Common myeloid progenitor, CD34-positive (primary cell): ENCODE measurements around the gene ADPRS.
A peak's percentile ranks its signal among the peaks of the same experiment; 100 is the strongest.

ENCODE experiments used
- CTCF ChIA-PET: fragments of 350-600 bp; sonication (Branson Sonifier 250); formaldehyde crosslinking; loops from one replicate; lab custom pipeline; 2021; ENCODE audit warnings: antibody characterized with exemption; lab: Charles Lee
- POLR2A ChIA-PET: fragments of 350-600 bp; sonication (Branson Sonifier 250); formaldehyde crosslinking; loops from one replicate; lab custom pipeline; 2021; ENCODE audit warnings: antibody characterized with exemption; lab: Charles Lee
- DNase-seq, 3 donors: peaks; one replicate each; pipeline versions ENCODE4 v3.0.0 to v3.0.0-alpha.2; 2013
- H3K27ac ChIP-seq, 2 experiments: 1 replicate in 1 of 2; 2 replicates in 1 of 2; pipeline ENCODE4 v1.7.0; 2013; ENCODE audit warnings: inconsistent platforms in 2 of 2, low read length in 2 of 2, mild to moderate bottlenecking in 2 of 2, low read depth in 1 of 2, moderate library complexity in 1 of 2; ENCODE audit not compliant: severe bottlenecking in 2 of 2, insufficient read depth in 1 of 2, poor library complexity in 1 of 2
- H3K27me3 ChIP-seq, 5 experiments: replicated peaks in 2 of 5; 1 replicate in 3 of 5; 2 replicates in 2 of 5; pipeline versions ENCODE4 v1.6.1 to v1.7.0; 2013; ENCODE audit warnings: low read length in 4 of 5, mild to moderate bottlenecking in 2 of 5, moderate library complexity in 2 of 5, inconsistent platforms in 1 of 5; ENCODE audit not compliant: insufficient read depth in 5 of 5, control insufficient read depth in 4 of 5
- H3K36me3 ChIP-seq, 4 experiments: 1 replicate in 2 of 4; 2 replicates in 2 of 4; pipeline versions ENCODE4 v1.6.1 to v1.7.0; 2013; ENCODE audit warnings: low read length in 3 of 4, control low read depth in 1 of 4, mild to moderate bottlenecking in 1 of 4; ENCODE audit not compliant: control insufficient read depth in 4 of 4, insufficient read depth in 4 of 4
- H3K4me1 ChIP-seq, 4 experiments: 1 replicate in 3 of 4; 2 replicates in 1 of 4; pipeline versions ENCODE4 v1.6.1 to v1.7.1; 2013; ENCODE audit warnings: low read length in 3 of 4, mild to moderate bottlenecking in 3 of 4, control low read depth in 1 of 4, inconsistent platforms in 1 of 4, moderate library complexity in 1 of 4; ENCODE audit not compliant: control insufficient read depth in 4 of 4, insufficient read depth in 4 of 4; ENCODE audit errors: control extremely low read depth in 1 of 4
- H3K4me3 ChIP-seq, 7 experiments: 1 replicate in 4 of 7; 2 replicates in 3 of 7; pipeline versions ENCODE4 v1.5.1 to v1.7.0; 2013; ENCODE audit warnings: mild to moderate bottlenecking in 7 of 7, low read length in 6 of 7, moderate library complexity in 6 of 7, inconsistent platforms in 2 of 7, low read depth in 2 of 7, control low read depth in 1 of 7; ENCODE audit not compliant: insufficient read depth in 4 of 7, control insufficient read depth in 1 of 7; ENCODE audit errors: extremely low read depth in 1 of 7
- H3K9me3 ChIP-seq, 5 experiments: 1 replicate in 4 of 5; 2 replicates in 1 of 5; pipeline versions ENCODE4 v1.6.1 to v1.7.1; 2013; ENCODE audit warnings: low read length in 4 of 5, mild to moderate bottlenecking in 2 of 5, inconsistent platforms in 1 of 5, low read depth in 1 of 5, moderate library complexity in 1 of 5; ENCODE audit not compliant: control insufficient read depth in 4 of 5, insufficient read depth in 2 of 5; ENCODE audit errors: control extremely low read depth in 1 of 5
- WGBS: methylation state at CpG from one replicate; pipeline ENCODE4 v1.1.5; 2013; ENCODE audit not compliant: insufficient coverage; 5-methylcytosine and 5-hydroxymethylcytosine counted together

ADPRS gene

DNA sequence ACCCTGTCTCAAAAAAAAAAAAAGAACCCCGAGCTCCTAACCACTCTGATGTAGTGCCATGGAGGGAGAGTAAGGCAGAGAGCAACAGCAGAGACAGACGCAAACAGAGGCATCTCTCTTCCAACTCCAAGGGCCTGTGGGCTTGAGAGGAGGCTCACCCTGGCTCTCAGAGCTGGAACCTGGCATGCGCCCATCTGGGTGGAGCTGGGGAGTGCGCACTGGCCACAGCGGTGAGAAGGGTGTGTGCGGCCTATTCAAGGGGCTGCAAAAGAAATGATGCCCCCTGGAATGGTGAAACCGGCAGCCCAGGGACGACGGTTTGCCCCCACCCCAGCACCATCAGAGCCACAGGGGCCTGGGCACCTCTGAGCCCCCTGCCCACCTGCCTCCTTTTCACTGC, 18.7 kb downstream of the ADPRS start:
- POLR2A ChIA-PET, result no interaction called here

GRCh38 chr1:36108314-36108713, 19.6 kb downstream of the ADPRS start:
- CTCF ChIA-PET, result interaction anchor here (10.8 to 11.2 kb wide), 2 partner anchors 6 to 27 kb away, joined by 70 to 88 read pairs; no protein-coding TSS in a partner anchor
- H3K4me3 ChIP-seq, result no peak overlapping the region
- POLR2A ChIA-PET, result no interaction called here

More for the DNA sequence above, 18.7 kb downstream of the ADPRS start:
- DNase-seq, result no peak
- Histone ChIP-seq H3K4me1 (peaks cover 0 to 14% (median 12%) of the 10 kb centered on the region in 4 experiments), H3K27me3 (no peaks in the 10 kb centered on the region), H3K4me3 (no peak overlapping the region), H3K36me3 (no peaks in the 10 kb centered on the region), H3K9me3 (no peaks in the 10 kb centered on the region), H3K27ac (no peak overlapping the region)
- WGBS, result 90% methylated on average over 8 of the region's 9 CpGs
- CTCF ChIA-PET, result interaction anchor here (1.1 to 1.7 kb wide), 7 partner anchors 10 to 179 kb away, joined by 3 to 9 read pairs (median 4); no protein-coding TSS in a partner anchor

GRCh38 chr1:36109041-36109679, 20.5 kb downstream of the ADPRS start:
- Histone ChIP-seq H3K36me3 (no peaks in the 10 kb centered on the region), H3K9me3 (no peaks in the 10 kb centered on the region), H3K27ac (no peak overlapping the region), H3K4me1 (peaks cover 0 to 14% (median 12%) of the 10 kb centered on the region in 4 experiments), H3K4me3 (peak overlapping the region in 1 of 7 experiments; percentile 55), H3K27me3 (no peaks in the 10 kb centered on the region)
- POLR2A ChIA-PET, result no interaction called here
- DNase-seq, result peak in 2 of 3 donors; percentile 68 to 75
- CTCF ChIA-PET, result interaction anchor here (1.1 to 11.2 kb wide), 6 partner anchors 7 to 83 kb away, joined by 3 to 88 read pairs (median 8); partner anchors contain the start of gene TRAPPC3
- 100% methylated on average over 1 of the region's 11 CpGs for WGBS

More at GRCh38 chr1:36108314-36108713, 19.6 kb downstream of the ADPRS start:
- H3K36me3 ChIP-seq, result no peaks in the 10 kb centered on the region
- peaks cover 0 to 14% (median 12%) of the 10 kb centered on the region in 4 experiments for H3K4me1 ChIP-seq
- no peaks in the 10 kb centered on the region for H3K9me3 ChIP-seq
- no peak for DNase-seq
- H3K27me3 ChIP-seq, result no peaks in the 10 kb centered on the region
- 94% methylated on average over 13 of the region's 14 CpGs for WGBS
- no peak overlapping the region for H3K27ac ChIP-seq

GRCh38 chr1:36111151-36111550, 22.5 kb downstream of the ADPRS start:
- no peak for DNase-seq
- Histone ChIP-seq H3K27me3 (no peaks in the 10 kb centered on the region), H3K4me3 (no peak overlapping the region), H3K4me1 (peaks cover 0 to 29% (median 13%) of the 10 kb centered on the region in 4 experiments), H3K27ac (no peak overlapping the region), H3K36me3 (no peaks in the 10 kb centered on the region), H3K9me3 (no peaks in the 10 kb centered on the region)
- CTCF ChIA-PET, result interaction anchor here (0.9 to 11.2 kb wide), 5 partner anchors 9 to 77 kb away, joined by 3 to 88 read pairs (median 9); partner anchors contain the start of gene TRAPPC3
- POLR2A ChIA-PET, result interaction anchor here (0.5 kb wide), 1 partner anchor 143 kb away, joined by 3 read pairs; no protein-coding TSS in a partner anchor
- whole genome bisulfite sequencing, result 74% methylated on average over 4 of the region's 4 CpGs

- POLR2A ChIA-PET, result no interaction called here
Measured at GRCh38 chr1:36112823-36113222, 24.1 kb downstream of the ADPRS start.

GRCh38 chr1:36114371-36114770, 25.7 kb downstream of the ADPRS start:
- no peak overlapping the region for H3K27ac ChIP-seq
- H3K36me3 ChIP-seq, result no peaks in the 10 kb centered on the region
- H3K4me3 ChIP-seq, result no peak overlapping the region
- POLR2A ChIA-PET, result no interaction called here
- WGBS, result 89% methylated on average over 5 of the region's 5 CpGs
- H3K9me3 ChIP-seq, result no peaks in the 10 kb centered on the region
- CTCF ChIA-PET, result interaction anchor here (1.0 to 11.2 kb wide), 3 partner anchors 9 to 21 kb away, joined by 3 to 88 read pairs (median 70); no protein-coding TSS in a partner anchor
- peaks cover 0 to 20% (median 3%) of the 10 kb centered on the region in 4 experiments for H3K4me1 ChIP-seq
- no peak for DNase-seq
- no peaks in the 10 kb centered on the region for H3K27me3 ChIP-seq

More at GRCh38 chr1:36112823-36113222, 24.1 kb downstream of the ADPRS start:
- Histone ChIP-seq H3K27me3 (no peaks in the 10 kb centered on the region), H3K27ac (no peak overlapping the region), H3K36me3 (no peaks in the 10 kb centered on the region), H3K9me3 (no peaks in the 10 kb centered on the region), H3K4me1 (peaks cover 0 to 31% (median 10%) of the 10 kb centered on the region in 4 experiments), H3K4me3 (no peak overlapping the region)
- CTCF ChIA-PET, result interaction anchor here (10.8 to 11.2 kb wide), 2 partner anchors 11 to 22 kb away, joined by 70 to 88 read pairs; no protein-coding TSS in a partner anchor
- no peak for DNase-seq
- WGBS, result 97% methylated on average over 9 of the region's 9 CpGs
